Tongue (tissue), 2 donors: Measurements from ENCODE around the gene STAB1. TPM values are rescaled to one million over a fixed set of nuclear protein-coding genes. Genes with fewer than 3 reads are reported as not detected.

ENCODE experiments used
- DNase-seq: peaks from one replicate; pipeline ENCODE4 v3.0.0-alpha.2; 2015
- total RNA-seq: library from RNA; depleted of rRNA; stranded (reverse); fragments of >200 nt; gene quantifications from one replicate; pipeline ENCODE4 v1.2.3, GENCODE V29; 2014

Gene STAB1
- total RNA-seq, 1 donor from 2014 or later = 56.5 TPM

DNA sequence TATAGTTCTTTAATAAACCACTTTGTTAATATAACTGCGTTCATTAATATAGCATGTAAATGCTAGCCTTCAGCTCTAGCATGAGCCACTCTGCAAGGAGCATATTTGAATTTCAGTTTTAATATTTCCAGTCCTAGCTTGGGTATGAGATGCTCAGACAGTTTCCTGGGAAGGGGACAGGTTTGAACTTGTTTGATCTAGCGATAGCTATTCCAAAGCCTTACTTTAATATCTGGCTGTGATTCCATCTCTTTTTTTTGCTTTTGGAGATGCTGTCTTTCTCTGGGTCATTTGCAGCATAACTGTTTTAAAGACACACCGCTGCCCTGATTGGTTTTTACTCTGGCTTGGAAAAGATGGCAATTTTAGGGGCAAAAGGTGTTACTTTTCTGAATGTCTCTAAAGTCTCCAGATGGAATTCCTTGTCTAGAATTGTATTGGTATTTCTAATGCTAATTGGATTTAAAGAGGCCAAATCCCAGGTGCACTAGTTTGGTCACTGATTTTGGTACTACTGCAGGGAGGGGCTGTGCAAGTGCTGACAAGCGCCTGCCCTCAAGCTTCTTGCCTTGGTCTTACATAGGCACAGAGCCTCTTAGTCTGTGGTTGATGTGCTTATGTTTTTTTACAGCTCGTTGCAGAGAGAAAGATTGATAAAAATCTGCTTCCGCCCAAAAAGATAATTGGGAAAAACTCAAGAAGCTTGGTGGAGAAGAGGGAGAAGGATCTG lies 36.9 kb upstream of the STAB1 start:
- no peak for DNase-seq

DNA sequence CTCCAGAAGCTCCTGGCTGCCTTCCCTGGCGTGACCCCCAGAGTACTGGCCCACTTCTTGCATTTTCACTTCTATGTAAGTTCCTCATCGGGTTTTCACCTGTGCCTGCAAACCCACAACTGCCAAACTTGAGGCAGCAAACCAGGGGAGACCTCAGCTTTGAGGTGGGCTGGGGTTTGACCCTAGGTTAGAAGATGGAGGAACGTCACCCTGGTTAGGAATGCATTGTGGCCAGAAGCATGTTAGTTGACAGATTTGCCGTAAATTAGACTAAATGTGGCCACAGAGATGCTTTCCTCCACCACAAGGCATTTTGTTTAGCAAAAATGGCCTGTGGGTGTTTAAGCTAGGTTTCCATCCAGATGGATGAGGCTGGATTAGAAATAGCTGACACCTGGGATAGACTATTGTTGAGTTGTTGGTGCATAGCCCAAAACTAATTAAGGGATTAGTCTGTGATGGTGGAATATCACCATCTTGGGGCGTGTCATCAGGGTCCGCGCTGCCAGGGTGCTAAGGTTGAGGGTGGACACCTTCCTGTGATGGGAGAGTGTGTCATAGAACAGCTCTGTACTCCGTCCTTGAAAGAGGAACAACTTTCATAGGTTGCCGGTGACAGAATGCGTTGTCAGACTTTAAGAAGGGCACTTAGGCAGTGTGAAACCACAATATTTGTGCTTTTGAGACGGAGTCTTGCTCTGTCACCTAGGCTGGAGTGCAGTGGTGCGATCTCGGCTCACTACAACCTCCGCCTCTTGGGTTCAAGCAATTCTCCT lies 36.2 kb upstream of the STAB1 start:
- DNase-seq = no peak

DNA sequence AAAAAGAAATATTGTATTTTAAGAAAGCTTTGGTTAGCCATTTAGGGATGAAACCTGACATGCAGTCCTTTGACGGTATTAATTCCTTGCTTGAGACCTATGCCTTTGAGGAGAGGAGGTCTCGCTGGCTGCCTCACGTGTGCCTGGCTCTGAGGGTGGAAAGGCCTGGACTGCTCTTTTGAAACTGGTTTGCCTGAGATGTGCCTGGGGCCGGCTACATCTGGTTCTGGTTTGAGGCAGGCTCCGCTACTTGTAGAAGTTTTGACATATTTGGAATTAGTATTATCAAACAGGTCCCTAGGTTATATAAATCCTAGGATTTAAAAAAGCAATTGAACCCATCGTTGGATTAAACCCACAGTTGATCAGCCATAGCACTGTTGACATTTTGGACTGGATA lies 33.3 kb upstream of the STAB1 start:
- DNase-seq = no peak

DNA sequence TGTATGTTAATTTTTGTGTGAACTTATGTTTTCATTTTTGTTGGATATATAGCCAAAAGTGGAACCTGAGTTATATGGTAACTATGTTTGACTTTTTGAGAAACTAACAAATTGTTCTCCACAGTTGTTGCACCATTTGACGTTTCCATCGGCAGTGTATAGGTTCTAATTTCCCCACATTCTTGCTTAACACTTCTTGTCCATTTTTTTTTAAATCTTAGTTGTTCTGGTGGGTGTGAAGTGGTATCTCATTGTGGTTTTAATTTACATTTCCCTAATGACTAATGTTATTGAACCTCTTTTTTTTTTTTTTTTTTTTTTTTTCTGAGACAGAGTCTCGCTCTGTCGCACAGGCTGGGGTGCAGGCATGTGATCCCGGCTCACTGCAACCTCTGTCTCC lies 31.7 kb upstream of the STAB1 start:
- no peak for DNase-seq

DNA sequence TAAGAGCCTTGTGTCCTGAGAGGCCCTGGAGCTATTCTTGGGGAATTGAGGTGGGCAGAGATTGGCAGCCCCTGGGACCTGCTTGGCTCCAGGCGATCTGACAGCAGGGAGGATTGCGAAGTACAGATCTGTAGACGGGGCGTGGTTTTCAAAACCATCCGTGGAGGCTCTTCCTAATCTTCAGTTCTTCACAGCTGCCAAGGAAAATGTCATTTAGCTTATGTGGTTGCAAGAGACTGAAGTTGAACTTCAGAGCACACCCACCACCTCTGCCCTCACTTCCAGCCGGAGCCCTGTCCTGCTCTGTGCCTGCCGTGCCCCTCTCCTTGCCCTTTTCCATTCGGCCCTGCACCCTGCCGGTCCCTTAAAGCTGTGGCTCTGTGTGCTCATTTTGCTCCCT lies 26.8 kb upstream of the STAB1 start:
- no peak for DNase-seq

DNA sequence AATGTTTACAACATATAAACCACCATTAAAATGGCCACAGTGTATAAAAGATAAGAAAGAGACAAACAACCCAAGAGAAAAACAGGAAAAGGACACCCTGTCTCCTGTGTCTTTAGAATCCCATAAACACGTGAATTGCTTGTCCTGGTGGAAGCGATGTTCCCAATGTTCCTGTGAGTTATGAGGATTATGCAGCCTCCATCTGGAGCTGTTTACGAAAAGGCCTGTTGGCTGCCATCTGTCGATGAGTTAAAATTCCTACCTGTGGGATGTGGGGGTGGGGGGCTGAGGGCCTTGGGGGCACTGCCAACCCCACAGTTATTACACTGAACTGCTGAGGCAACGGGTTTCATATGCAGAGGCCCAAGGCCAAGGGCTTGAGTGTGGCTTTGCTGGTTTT lies 26.1 kb upstream of the STAB1 start:
- DNase-seq = no peak

DNA sequence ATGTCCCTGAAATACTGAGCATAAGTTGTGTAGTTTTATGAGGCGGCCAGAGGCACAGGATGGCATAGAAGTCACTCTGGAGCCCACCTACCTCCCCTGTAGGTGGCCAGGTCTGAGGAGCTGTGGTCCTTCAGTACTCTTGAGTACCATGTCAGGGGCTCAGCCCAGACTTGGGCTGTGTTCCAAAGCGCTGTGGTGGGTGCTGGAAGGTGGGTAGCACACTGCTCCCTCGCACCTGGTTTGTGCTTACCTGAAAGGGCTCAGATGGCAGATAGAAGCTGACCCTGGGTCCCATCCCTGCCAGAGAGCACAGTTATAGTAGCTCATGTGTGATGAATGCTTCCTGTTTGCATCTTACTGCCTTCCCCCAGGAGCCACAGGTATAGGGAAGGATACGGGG lies 24.2 kb upstream of the STAB1 start:
- no peak for DNase-seq

DNA sequence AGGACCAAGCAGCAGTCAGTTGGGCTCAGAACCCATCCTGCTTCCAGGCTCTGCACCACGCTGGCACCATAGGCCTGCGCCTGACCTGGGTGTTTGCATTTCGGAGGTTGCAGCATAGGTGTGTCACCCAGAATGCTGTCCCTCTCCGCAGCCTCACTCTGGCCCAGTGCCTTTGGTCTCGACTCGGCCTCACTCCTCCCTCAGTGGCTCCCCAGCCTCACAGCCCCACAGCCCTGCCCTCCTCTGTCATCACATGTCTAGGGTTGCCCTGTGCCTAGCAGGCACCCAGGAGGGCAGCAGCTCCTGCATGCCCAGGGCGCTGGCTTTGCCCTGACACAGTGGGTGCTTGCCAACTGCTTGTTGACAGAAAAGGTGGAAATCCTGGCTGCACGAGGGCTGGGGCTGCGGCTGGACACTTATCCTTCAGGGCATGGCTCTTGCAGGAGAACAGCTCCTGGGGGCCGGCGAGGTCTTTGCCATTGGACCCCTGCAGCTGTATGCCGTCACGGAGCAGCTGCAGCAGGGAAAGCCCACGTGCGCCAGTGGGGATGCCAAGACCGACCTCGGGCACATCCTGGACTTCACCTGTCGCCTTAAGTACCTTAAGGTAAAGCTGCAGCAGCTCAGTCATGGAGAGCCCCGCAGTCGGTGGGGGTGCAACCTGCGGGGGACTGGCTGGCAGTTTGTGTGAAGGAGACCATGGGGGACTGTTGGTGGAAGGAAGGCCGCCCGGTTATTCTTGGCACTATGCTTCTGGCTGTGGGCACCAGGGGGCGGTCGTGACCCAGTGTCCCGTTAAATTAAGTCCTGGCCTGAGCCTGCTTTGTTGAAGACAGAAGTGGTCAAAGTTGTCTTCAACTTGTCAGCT lies 23.5 kb upstream of the STAB1 start:
- peak; percentile 71 for DNase-seq

DNA sequence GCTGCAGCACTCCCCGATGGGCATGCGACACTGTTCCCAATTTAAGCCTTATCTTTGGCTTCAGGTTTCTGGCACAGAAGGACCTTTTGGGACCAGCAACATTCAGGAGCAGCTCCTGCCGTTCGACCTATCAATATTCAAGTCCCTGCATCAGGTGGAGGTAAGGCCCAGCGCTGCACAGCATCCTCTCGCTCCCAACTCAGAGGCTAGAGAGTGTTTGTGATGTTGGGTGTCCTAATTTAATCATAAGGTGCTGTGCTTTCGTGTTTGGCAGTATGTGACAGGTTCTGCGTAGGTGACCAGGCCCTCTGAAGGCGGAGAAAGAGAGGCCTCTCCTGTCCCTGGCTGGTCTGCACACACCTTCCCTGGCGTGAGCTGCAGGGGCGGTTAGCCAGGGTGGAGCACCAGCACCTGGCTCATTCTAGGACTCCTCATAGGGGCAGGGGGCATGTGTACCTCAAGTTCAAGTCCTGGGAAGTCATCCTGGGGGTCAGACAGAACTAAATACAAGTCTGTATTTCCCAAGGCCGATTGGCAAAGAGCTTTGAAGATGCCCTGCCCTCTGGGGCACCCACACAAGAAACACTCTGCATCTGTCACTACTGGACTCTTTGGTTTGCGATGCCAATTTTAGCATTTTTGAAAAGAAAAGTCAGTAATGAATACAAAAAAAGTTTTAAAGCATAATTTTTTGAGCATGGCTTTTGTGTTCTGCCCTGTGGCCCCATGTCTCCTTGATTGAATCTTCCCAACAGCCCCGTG lies 22.7 kb upstream of the STAB1 start:
- no peak for DNase-seq

DNA sequence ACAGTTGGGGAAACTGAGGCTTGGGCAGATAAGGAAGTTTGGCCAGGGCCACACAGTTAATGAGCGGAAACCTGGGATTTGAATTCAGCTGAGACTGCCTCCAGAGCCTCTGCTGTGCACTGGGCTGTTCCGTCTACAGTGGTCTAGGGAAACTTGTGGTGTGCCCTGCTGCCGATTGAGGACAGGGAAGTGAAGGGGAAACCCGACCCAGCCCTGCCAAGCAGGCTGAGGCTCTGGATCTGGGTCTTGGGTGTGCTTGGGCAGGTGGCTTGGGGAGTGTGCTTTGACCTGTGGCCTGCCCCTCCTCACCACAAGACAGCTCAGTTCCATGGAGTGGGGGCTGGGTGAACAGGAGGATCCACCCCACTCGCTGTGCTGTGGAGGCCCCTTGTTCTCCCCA lies 22.1 kb upstream of the STAB1 start:
- no peak for DNase-seq

DNA sequence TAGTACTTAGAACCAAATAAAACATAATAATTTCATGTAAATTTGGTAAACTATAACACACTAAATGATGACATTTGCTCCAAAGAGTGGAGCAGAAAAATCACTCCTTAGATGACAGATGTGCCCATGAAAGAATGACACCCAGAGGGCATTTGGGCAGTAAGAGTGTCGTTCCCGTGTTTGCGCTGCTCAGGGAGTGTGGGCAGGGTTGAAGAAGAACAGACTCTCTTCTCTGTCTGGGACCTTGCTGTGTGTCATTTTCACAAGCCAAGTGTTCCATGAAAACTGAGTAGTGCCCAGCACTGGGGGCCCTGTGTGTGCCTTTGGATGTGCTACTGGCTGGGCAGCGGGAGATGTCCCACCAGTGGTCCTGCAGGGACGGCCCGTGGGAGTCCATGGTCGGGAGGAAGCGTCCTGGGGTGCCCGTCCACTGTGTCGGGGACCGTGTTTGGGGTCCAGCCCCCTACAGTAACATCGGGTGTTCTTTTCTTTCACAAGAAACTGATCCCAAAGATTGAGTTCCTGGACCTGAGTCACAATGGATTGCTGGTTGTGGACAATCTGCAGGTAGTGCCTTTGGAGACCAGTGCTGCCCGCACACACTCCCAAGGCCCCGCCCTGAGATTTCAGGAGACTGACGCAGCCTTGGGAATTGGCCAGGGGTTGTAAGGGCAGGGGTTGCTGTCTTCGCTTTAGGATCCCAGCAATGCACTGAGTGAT lies 17.9 kb upstream of the STAB1 start:
- no peak for DNase-seq

DNA sequence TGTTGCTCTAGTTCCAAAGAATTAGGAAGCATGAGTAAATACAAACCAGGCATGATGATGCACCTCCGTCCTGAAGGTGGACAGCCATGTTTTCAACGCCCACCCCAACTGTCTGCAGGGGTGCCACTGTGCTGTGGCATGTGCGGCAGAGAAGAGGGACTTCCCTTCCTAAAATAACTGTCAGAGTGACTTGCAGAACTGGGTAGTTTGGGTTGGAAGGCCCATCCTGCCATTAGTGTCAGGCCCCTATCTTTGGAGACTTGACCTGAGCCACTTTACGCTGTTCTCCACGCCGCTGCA lies 17.4 kb upstream of the STAB1 start:
- no peak for DNase-seq

DNA sequence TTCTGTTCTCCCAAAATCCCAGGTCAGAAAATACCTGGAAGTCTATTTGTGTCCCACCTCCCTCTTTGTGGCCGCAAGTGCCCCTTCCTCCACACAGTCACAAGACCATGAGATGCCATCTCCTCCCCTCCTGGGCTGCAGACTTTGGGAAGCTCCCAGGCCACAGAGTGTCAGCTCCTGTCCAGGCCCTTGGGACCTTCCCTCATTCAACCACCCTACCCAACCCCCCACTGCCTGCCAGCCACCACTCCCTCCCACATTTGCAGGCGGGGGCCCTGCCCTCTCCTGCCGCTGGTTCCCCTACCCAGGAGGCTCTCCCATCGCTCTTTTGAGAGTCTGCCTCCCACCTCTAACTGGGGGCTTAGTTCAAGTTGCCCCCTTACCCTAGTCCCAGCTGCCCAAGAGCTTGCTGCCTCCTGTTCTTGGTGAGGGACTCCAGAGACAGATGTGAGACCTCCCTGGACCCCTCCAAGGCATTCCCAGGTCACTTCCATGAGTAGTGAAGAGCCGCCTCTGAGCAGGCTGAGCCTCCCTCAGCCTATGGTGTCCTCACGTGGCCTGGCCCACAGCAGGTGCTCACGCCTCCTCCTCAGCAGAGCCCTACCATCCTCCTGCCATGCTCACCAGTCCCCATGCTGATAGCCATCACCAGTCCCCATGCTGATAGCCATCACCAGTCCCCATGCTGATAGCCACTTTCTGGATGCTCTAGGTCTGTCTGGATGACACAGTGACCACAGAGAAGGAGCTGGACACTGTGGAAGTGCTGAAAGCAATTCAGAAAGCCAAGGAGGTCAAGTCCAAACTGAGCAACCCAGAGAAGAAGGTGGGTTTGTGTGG lies 15.9 kb upstream of the STAB1 start:
- DNase-seq = no peak

DNA sequence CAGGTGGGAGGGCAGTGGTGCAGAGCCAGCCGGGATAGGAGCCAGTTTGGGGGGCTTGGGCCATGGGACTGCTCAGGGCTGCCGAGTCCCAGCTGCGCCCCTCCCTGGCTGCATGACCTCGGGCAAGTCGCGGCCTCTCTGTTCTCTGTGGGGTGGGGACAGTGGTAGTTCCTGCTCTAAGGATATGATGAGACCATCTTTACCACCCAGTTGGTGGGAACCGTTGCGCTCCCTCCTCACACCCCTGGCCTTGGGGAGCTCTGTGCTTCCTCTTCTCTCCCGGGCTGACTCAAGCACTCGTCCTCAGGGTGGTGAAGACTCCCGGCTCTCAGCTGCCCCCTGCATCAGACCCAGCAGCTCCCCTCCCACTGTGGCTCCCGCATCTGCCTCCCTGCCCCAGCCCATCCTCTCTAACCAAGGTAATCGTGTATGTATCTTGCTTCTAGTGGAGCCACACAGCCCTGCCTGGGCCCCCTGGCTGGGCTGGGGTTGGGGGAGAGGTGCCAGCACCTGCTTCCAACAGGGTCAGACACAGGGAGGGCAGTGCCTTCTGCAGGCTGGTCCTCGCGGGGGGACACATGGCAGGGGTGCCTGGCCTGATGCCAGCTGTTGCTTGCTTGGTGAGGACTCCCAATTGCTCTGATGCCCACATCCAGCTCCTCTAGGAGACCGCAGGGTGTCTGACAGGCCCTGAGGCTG lies 15.1 kb upstream of the STAB1 start:
- no peak for DNase-seq

DNA sequence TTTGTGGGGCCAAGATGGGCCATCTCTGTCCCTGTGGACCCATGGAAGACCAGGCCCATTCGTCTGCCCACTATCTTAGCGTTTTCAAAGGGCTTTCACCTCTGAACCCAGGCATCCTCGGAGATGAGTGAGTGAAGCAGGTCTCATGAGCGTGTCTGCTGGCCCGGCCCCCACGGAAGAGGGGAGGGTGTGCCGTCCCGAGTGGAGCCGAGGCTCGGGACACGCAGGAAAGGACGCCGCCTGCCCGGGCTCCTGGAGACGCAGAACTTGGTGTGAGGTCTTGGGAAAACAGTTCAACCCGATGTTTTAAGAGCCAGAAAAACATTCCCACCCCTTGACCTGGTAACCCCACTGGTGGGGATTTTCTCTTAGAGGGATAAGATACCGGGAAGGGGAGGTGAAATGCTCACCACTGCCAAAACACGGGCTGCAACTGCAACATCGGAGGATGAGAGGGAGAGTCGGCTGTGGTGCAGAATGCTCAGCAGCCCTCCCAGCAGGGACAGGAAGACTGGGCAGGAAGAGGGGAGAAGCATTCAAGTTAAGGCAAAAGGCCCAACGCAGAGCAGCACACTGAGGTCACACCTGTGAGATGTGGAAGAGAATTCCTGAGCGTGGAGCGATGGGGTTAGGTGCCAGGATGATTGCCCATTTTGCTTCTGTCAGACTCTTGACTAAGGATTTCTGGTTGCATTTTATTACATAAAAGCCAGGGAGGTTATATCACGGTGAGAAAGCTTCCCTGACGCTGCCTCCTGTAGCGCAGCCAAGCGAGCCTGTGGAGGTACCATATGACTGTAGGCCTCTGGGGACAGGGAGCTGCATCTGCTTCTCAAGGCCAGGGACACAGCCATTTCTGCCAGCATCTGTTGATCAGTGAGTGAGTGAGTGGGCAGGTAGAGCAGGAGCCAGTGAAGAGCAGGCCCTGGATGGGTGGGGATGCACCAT lies 14.1 kb upstream of the STAB1 start:
- DNase-seq = no peak

DNA sequence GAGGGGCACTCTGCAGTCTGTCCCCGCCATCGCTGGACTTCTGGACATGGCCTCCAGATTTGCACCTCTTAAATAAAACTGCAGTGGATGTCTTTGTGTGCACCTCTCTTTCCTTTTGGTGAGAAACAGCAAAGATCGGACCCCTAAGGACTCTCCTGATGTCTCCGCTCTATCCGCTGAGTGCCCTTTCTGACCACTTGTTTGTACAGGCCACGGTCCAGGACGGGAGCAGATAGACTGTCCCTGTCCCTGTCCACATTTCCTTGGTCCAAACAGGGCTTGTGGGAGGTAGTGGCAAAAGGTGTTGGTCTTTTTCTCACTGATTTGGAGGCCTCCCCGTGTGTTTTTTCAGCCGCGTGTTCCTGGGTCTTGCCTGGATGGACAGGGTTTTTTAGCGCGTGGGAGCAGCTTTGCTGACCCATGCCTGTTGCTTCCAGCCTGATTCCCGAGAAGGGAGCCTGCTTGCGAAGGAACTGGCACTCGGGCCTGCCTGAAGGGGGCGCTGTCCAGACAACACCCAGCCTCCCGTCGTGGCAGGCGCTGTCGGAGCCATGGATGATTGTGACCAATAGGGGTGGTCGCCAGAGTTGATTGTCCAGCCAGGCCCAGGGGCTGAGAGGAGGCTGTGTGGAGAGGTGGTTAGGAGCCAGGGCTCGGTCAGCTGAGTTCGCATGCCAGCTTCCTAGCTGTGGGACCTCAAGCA lies 13.2 kb upstream of the STAB1 start:
- DNase-seq = no peak

DNA sequence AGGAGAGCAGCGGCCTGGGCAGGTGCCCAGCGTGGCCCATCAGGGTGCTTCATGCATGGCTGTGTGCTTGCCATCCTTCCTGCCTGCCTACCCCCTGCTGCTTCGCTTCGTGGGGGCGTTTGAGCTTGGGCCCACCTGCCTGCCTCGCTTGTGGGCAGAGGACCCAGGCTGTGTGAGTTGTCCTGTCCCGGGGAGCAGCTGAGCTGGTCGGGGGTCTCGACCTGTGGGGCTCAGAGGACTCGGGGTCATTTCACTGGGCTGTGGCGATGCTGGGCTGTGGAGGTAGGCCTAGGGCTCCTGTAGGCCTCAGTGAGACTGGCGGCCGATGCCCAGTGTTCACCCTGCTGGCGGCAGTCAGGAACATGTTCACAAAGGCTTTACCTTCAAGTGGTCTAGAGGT lies 12.1 kb upstream of the STAB1 start:
- no peak for DNase-seq
